B cell (primary cell): ENCODE results near the gene SNCB. TPM values are rescaled to one million over a fixed set of nuclear protein-coding genes. Genes with fewer than 3 reads are reported as not detected.

Experiments
- ATAC-seq: fragments of 200-7000 bp; cut with Tn5 transposase; one replicate; pipeline ENCODE4 v1.10.0; 2021; ENCODE audit warnings: low read depth, mild to moderate bottlenecking, moderate number of reproducible peaks, moderate library complexity
- CTCF ChIA-PET: fragments of 350-600 bp; sonication (Branson Sonifier 250); formaldehyde crosslinking; loops from one replicate; lab custom pipeline; 2021; ENCODE audit warnings: antibody characterized with exemption, inconsistent platforms; lab: Charles Lee
- POLR2A ChIA-PET: fragments of 350-600 bp; sonication (Branson Sonifier 250); formaldehyde crosslinking; loops from one replicate; lab custom pipeline; 2021; ENCODE audit warnings: antibody characterized with exemption; lab: Charles Lee
- DNase-seq: peaks from one replicate; pipeline ENCODE4 v3.0.0; 2013
- H2AFZ ChIP-seq: 2 replicates; pipeline ENCODE4 v1.6.1; 2012; ENCODE audit warnings: mild to moderate bottlenecking, low read depth, low read length; ENCODE audit not compliant: insufficient read depth, poor library complexity, severe bottlenecking
- H3K27ac ChIP-seq, 2 donors: 1 replicate in 1 of 2; 2 replicates in 1 of 2; pipeline ENCODE4 v1.5.1; 2012 to 2013; ENCODE audit warnings: low read length in 2 of 2, mild to moderate bottlenecking in 2 of 2, moderate library complexity in 1 of 2
- H3K27me3 ChIP-seq, 4 experiments: fragments of 200-600 bp in 1 of 4; sonication (generic) in 1 of 4; replicated peaks in 1 of 4; 1 replicate in 2 of 4; 2 replicates in 2 of 4; pipeline versions ENCODE4 v1.6.1 to v1.7.0; 2013 to 2016; ENCODE audit warnings: low read length in 3 of 4, mild to moderate bottlenecking in 2 of 4, mixed read lengths in 1 of 4, moderate library complexity in 1 of 4; ENCODE audit not compliant: insufficient read depth in 4 of 4, control insufficient read depth in 3 of 4; ENCODE audit errors: control extremely low read depth in 1 of 4
- H3K36me3 ChIP-seq, 2 experiments: replicated peaks in 1 of 2; 1 replicate in 1 of 2; 2 replicates in 1 of 2; pipeline versions ENCODE4 v1.6.1 to v1.7.1; 2013; ENCODE audit warnings: low read length in 1 of 2; ENCODE audit not compliant: insufficient read depth in 2 of 2, control insufficient read depth in 1 of 2; ENCODE audit errors: control extremely low read depth in 1 of 2, extremely low read depth in 1 of 2
- H3K4me1 ChIP-seq, 2 donors: fragments of 200-600 bp in 1 of 2; sonication (generic) in 1 of 2; 1 replicate in 1 of 2; 2 replicates in 1 of 2; pipeline versions ENCODE4 v1.5.1 to v1.6.1; 2013 to 2017; ENCODE audit warnings: low read length in 2 of 2; ENCODE audit not compliant: control insufficient read depth in 2 of 2, insufficient read depth in 2 of 2
- H3K4me2 ChIP-seq: replicated peaks from 2 replicates; pipeline ENCODE3; 2012; ENCODE audit warnings: mild to moderate bottlenecking, low read depth, low read length; ENCODE audit not compliant: poor library complexity, severe bottlenecking
- H3K4me3 ChIP-seq, 5 experiments: fragments of 200-600 bp in 1 of 5; sonication (generic) in 1 of 5; 1 replicate in 3 of 5; 2 replicates in 2 of 5; pipeline versions ENCODE4 v1.5.1 to v1.7.0; 2011 to 2016; ENCODE audit warnings: low read length in 4 of 5, mild to moderate bottlenecking in 4 of 5, low read depth in 2 of 5, control low read depth in 1 of 5, moderate library complexity in 1 of 5; ENCODE audit not compliant: insufficient read depth in 1 of 5; ENCODE audit errors: control extremely low read depth in 1 of 5, extremely low read depth in 1 of 5
- H3K79me2 ChIP-seq: fragments of 200-600 bp; sonication (generic); one replicate; pipeline ENCODE4 v1.6.0; 2016; ENCODE audit warnings: low read length; ENCODE audit not compliant: control insufficient read depth, insufficient read depth
- H3K9ac ChIP-seq: fragments of 200-600 bp; sonication (generic); 2 replicates; pipeline ENCODE4 v1.6.1; 2017; ENCODE audit warnings: mild to moderate bottlenecking, low read length, moderate library complexity
- H3K9me3 ChIP-seq, 3 donors: one replicate each; pipeline versions ENCODE4 v1.6.1 to v1.7.1; 2013; ENCODE audit warnings: low read length in 2 of 3; ENCODE audit not compliant: control insufficient read depth in 2 of 3, insufficient read depth in 1 of 3; ENCODE audit errors: control extremely low read depth in 1 of 3
- H4K20me1 ChIP-seq: 2 replicates; pipeline ENCODE4 v1.6.0; 2012; ENCODE audit warnings: mild to moderate bottlenecking, low read length; ENCODE audit not compliant: insufficient read depth, control insufficient read depth, poor library complexity, severe bottlenecking
- H3K27ac Mint-ChIP-seq: one replicate; pipeline ENCODE4 v1.8.0; 2021; ENCODE audit warnings: mixed read lengths
- H3K27me3 Mint-ChIP-seq: one replicate; pipeline ENCODE4 v1.8.0; 2021; ENCODE audit warnings: mixed read lengths
- H3K4me1 Mint-ChIP-seq: one replicate; pipeline ENCODE4 v1.8.0; 2021; ENCODE audit warnings: mixed read lengths
- H3K4me3 Mint-ChIP-seq: one replicate; pipeline ENCODE4 v1.8.0; 2021; ENCODE audit warnings: mixed read lengths
- H3K9me3 Mint-ChIP-seq: one replicate; pipeline ENCODE4 v1.8.0; 2022; ENCODE audit warnings: mixed read lengths; ENCODE audit not compliant: insufficient read depth
- EZH2 ChIP-seq: IDR thresholded peaks from 2 replicates; pipeline ENCODE4 v1.6.1; 2012; ENCODE audit warnings: borderline replicate concordance, low read depth, mild to moderate bottlenecking, moderate library complexity, low read length; ENCODE audit not compliant: insufficient read depth, poor library complexity, severe bottlenecking
- WGBS: methylation state at CpG from one replicate; pipeline ENCODE4 v1.1.5; 2013; ENCODE audit warnings: missing lambda C conversion rate; ENCODE audit not compliant: insufficient coverage; 5-methylcytosine and 5-hydroxymethylcytosine counted together
- intact Hi-C: fragments of 100-400 bp; cut with micrococcal nuclease; formaldehyde crosslinking; loops from one replicate; pipeline ENCODE4 v1.10.0; 2022
- polyA plus RNA-seq: library from polyadenylated mRNA; depleted of rRNA; stranded (reverse); fragments of >200 nt; gene quantifications from 2 replicates; pipeline ENCODE4 v1.2.3, GENCODE V29; 2012
- total RNA-seq, 2 donors: library from RNA; stranded (reverse); fragments of 120-200 nt in 1 of 2; gene quantifications; 1 replicate in 1 of 2; 2 replicates in 1 of 2; pipeline versions ENCODE4 v1.2.3 to v1.2.4, GENCODE V29; 2013 to 2022
- TF ChIP-seq, protein P1 (sequence below): fragments of 200-600 bp; IDR thresholded peaks from one replicate; pipeline ENCODE4 v1.8.0; 2022; ENCODE audit warnings: antibody characterized with exemption, mild to moderate bottlenecking

The SNCB gene
- total and polyA plus RNA-seq, 2 donors (not counting 1 experiment from before 2014, with no cell fraction given), result 0.09 TPM; not detected in 1

DNA sequence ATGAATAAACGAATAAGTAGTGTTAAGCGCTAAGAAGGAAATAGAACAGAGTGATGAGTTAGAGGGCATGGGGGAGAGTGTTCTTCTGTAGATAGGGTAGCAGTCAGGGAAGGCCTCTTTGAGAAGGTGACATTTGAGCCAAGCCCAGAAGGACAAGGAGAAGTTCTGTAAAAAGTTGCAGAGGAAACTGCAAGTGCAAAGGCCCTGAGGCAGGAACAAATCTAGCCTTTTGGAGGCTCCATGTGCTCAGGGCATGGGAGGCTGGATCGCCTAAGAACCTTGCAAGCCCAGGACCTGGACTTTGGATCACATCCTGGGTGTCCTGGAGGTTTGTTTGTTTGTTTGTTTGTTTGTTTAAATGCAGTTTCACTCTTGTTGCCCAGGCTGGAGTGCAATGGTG lies 8.1 kb upstream of the SNCB start:
- H3K9me3 Mint-ChIP-seq, result no peaks in the 10 kb centered on the region
- ATAC-seq (no peak), DNase-seq (no peak)
- Histone ChIP-seq H3K4me3 (no peak overlapping the region), H3K4me2 (no peak overlapping the region), H2AFZ (no peak overlapping the region), H3K27me3 (peaks cover 0 to 24% (median 2%) of the 10 kb centered on the region in 4 experiments), H3K27ac (no peak overlapping the region), H3K79me2 (no peaks in the 10 kb centered on the region), H3K4me1 (peaks cover 16 to 20% of the 10 kb centered on the region in 2 donors), H3K36me3 (no peaks in the 10 kb centered on the region), H4K20me1 (no peaks in the 10 kb centered on the region), H3K9me3 (peaks cover 0 to 13% (median 0%) of the 10 kb centered on the region in 3 donors), H3K9ac (no peak overlapping the region)
- intact Hi-C loops, result no loop called here
- POLR2A ChIA-PET, result interaction anchor here (0.5 kb wide), 1 partner anchor 102 kb away, joined by 9 read pairs; no protein-coding TSS in a partner anchor
- 96% methylated on average over 3 of the region's 3 CpGs for WGBS
- no peak overlapping the region for H3K4me3 Mint-ChIP-seq
- H3K27ac Mint-ChIP-seq, result no peak overlapping the region
- peaks cover 16% of the 10 kb centered on the region for H3K4me1 Mint-ChIP-seq
- peaks cover 12% of the 10 kb centered on the region for H3K27me3 Mint-ChIP-seq
- CTCF ChIA-PET, result interaction anchor here (1.1 kb wide), 1 partner anchor 22 kb away, joined by 3 read pairs; no protein-coding TSS in a partner anchor
- TF ChIP-seq EZH2, result no peak
- TF ChIP-seq, protein P1, sequence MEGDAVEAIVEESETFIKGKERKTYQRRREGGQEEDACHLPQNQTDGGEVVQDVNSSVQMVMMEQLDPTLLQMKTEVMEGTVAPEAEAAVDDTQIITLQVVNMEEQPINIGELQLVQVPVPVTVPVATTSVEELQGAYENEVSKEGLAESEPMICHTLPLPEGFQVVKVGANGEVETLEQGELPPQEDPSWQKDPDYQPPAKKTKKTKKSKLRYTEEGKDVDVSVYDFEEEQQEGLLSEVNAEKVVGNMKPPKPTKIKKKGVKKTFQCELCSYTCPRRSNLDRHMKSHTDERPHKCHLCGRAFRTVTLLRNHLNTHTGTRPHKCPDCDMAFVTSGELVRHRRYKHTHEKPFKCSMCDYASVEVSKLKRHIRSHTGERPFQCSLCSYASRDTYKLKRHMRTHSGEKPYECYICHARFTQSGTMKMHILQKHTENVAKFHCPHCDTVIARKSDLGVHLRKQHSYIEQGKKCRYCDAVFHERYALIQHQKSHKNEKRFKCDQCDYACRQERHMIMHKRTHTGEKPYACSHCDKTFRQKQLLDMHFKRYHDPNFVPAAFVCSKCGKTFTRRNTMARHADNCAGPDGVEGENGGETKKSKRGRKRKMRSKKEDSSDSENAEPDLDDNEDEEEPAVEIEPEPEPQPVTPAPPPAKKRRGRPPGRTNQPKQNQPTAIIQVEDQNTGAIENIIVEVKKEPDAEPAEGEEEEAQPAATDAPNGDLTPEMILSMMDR, result no peak

DNA sequence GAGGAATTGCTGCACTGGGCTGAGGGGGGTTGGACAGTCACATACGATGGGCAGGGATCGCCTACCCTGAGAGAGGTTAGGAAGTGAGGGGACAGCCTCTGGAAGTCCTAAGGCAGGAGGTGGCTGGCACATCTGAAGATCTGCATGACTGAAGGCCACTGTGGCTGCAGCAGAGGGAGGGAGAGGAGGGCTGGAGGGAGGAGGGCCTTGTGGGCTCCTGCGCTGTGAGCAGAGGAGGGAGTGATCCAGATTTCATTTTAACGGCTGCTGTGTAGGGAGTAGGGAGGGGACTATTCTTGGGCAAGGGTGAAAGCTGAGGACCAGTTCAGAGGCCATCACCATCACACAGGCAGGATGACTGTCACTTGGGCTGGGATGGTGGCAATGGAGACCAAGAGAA lies 7.2 kb upstream of the SNCB start:
- intact Hi-C loops, result no loop called here
- Histone ChIP-seq H3K27me3 (peaks cover 0 to 24% (median 2%) of the 10 kb centered on the region in 4 experiments), H3K79me2 (no peaks in the 10 kb centered on the region), H3K4me3 (no peak overlapping the region), H4K20me1 (no peaks in the 10 kb centered on the region), H3K36me3 (no peaks in the 10 kb centered on the region), H2AFZ (no peak overlapping the region), H3K4me1 (peaks cover 22 to 29% of the 10 kb centered on the region in 2 donors), H3K9me3 (peaks cover 0 to 13% (median 0%) of the 10 kb centered on the region in 3 donors), H3K4me2 (no peak overlapping the region), H3K9ac (no peak overlapping the region), H3K27ac (no peak overlapping the region)
- ATAC-seq (no peak), DNase-seq (no peak)
- TF ChIP-seq, protein P1, result no peak
- TF ChIP-seq EZH2, result no peak
- Mint-ChIP-seq H3K4me3 (no peak overlapping the region), H3K4me1 (peaks cover 22% of the 10 kb centered on the region), H3K27me3 (peaks cover 12% of the 10 kb centered on the region), H3K9me3 (no peaks in the 10 kb centered on the region), H3K27ac (no peak overlapping the region)
- CTCF ChIA-PET, result no interaction called here
- POLR2A ChIA-PET, result no interaction called here
- 67% methylated on average over 4 of the region's 4 CpGs for WGBS
